NB4 (cell line): ENCODE data around the gene ORMDL3.
"Not testable (repeated sequence)": the region's sequence is repeated elsewhere in the genome, so short reads cannot be mapped to it uniquely, and the experiment has no call there.

ENCODE experiments used
- DNase-seq: peaks from one replicate; pipeline ENCODE4 v3.0.0; 2010; ENCODE audit warnings: low read depth
- H3K4me3 ChIP-seq: one replicate; pipeline ENCODE4 v1.5.1; 2011; ENCODE audit warnings: mild to moderate bottlenecking, low read depth, low read length, moderate library complexity
- CTCF ChIP-seq: IDR thresholded peaks from one replicate; pipeline ENCODE4 v1.5.1; 2012; ENCODE audit warnings: low read depth, low read length
- MAX ChIP-seq: IDR thresholded peaks from 2 replicates; pipeline ENCODE4 v1.6.1; 2011; ENCODE audit warnings: low read depth, low read length
- MYC ChIP-seq: IDR thresholded peaks from 2 replicates; pipeline ENCODE4 v1.6.1; 2011; ENCODE audit warnings: low read depth, low read length
- POLR2A ChIP-seq: IDR thresholded peaks from 2 replicates; pipeline ENCODE4 v1.6.1; 2011; ENCODE audit warnings: mild to moderate bottlenecking; ENCODE audit not compliant: insufficient read length; ENCODE audit errors: extremely low read depth

The ORMDL3 gene

GRCh38 chr17:39887078-39887477 lies 40.3 kb downstream of the ORMDL3 start:
- no peak overlapping the region for H3K4me3 ChIP-seq
- DNase-seq: no peak
- TF ChIP-seq CTCF: no peak
- TF ChIP-seq MYC: no peak
- no peak for TF ChIP-seq POLR2A
- no peak for TF ChIP-seq MAX

- H3K4me3 ChIP-seq, DNase-seq: not testable (repeated sequence)
Measured at GRCh38 chr17:39886102-39886501, 41.3 kb downstream of the ORMDL3 start.

- DNase-seq: peak; percentile 53
- no peak for TF ChIP-seq POLR2A
- TF ChIP-seq MAX: peak; percentile 67
- TF ChIP-seq CTCF: no peak
- TF ChIP-seq MYC: peak; percentile 73; the same call in 1 of the 2 replicates
- H3K4me3 ChIP-seq: no peak overlapping the region
Measured at GRCh38 chr17:39872751-39873150, 54.6 kb downstream of the ORMDL3 start.

- no peak overlapping the region for H3K4me3 ChIP-seq
- no peak for DNase-seq
- TF ChIP-seq CTCF: no peak
- no peak for TF ChIP-seq MYC
- no peak for TF ChIP-seq POLR2A
- TF ChIP-seq MAX: no peak
Measured at GRCh38 chr17:39871801-39872200, 55.6 kb downstream of the ORMDL3 start.
